Hindlimb muscle (tissue), 1 donor: ENCODE data around the gene SAMHD1. TPM values are rescaled to one million over a fixed set of nuclear protein-coding genes. Genes with fewer than 3 reads are reported as not detected.
"Not testable (repeated sequence)": the region's sequence is repeated elsewhere in the genome, so short reads cannot be mapped to it uniquely, and the experiment has no call there.

Experiments used
- DNase-seq: peaks from one replicate; pipeline ENCODE4 v3.0.0-alpha.2; 2013
- polyA plus RNA-seq: library from polyadenylated mRNA; unstranded; fragments of 120-200 nt; gene quantifications from one replicate; pipeline ENCODE4 v1.2.1, GENCODE V29; 2013; ENCODE audit not compliant: insufficient read length

SAMHD1 gene
- polyA plus RNA-seq, 1 donor, result 22.2 TPM

- DNase-seq, result no peak
These were observed 100.7 kb downstream of the SAMHD1 start for GRCh38 chr20:36850759-36851158.

GRCh38 chr20:36849333-36850065 is 102.0 kb downstream of the SAMHD1 start:
- DNase-seq, result no peak

GRCh38 chr20:36848677-36849076 is 102.8 kb downstream of the SAMHD1 start:
- DNase-seq, result no peak

GRCh38 chr20:36848078-36848660 is 103.3 kb downstream of the SAMHD1 start:
- DNase-seq, result peak; percentile 73

- DNase-seq, result no peak
These were observed 103.8 kb downstream of the SAMHD1 start for GRCh38 chr20:36847710-36848040.

- peak; percentile 84 for DNase-seq
These were observed 104.3 kb downstream of the SAMHD1 start for GRCh38 chr20:36847009-36847709.

- DNase-seq, result no peak
These were observed 106.1 kb downstream of the SAMHD1 start for GRCh38 chr20:36845288-36845971.

- DNase-seq, result not testable (repeated sequence)
These were observed 110.5 kb downstream of the SAMHD1 start for GRCh38 chr20:36841030-36841429.

Other genes starting within 250 kb of the SAMHD1 start
- gene NDRG3, start 205.6 kb downstream of the SAMHD1 start, polyA plus RNA-seq, result 15.8 TPM
- 7.2 TPM for gene DSN1, start 177.9 kb downstream of the SAMHD1 start, polyA plus RNA-seq
- 1.0 TPM for gene TLDC2, start 75.6 kb downstream of the SAMHD1 start, polyA plus RNA-seq
- gene RBL1, start 144.3 kb upstream of the SAMHD1 start, polyA plus RNA-seq, result 6.8 TPM
- gene RPN2, start 227.6 kb upstream of the SAMHD1 start, polyA plus RNA-seq, result 152 TPM
- 4.9 TPM for gene MROH8, start 227.8 kb upstream of the SAMHD1 start, polyA plus RNA-seq